GM23338 (cell line): ENCODE results near the gene ACSBG1. TPM values are rescaled to one million over a fixed set of nuclear protein-coding genes. Genes with fewer than 3 reads are reported as not detected.

Experiments used
- ATAC-seq: fragments of 200-7000 bp; cut with Tn5 transposase; 3 replicates; pipeline ENCODE4 v1.9.1; 2020
- DNase-seq: peaks from one replicate; pipeline ENCODE4 v3.0.0-alpha.2; 2015; ENCODE audit warnings: low spot score
- H2AFZ ChIP-seq: fragments of 200-600 bp; sonication (generic); 2 replicates; pipeline ENCODE4 v1.8.0; 2016; ENCODE audit warnings: antibody characterized with exemption, mild to moderate bottlenecking, moderate library complexity
- H3F3A ChIP-seq: fragments of 200-600 bp; sonication (generic); replicated peaks from 2 replicates; pipeline ENCODE4 v1.8.0; 2017; ENCODE audit warnings: antibody characterized with exemption, mixed run types, low read depth
- H3K27ac ChIP-seq: fragments of 200-600 bp; sonication (generic); 2 replicates; pipeline ENCODE4 v1.6.1; 2016; ENCODE audit warnings: low read depth
- H3K27me3 ChIP-seq: fragments of 200-600 bp; sonication (generic); 2 replicates; pipeline ENCODE4 v1.8.0; 2016; ENCODE audit warnings: mild to moderate bottlenecking, mixed run types, moderate library complexity; ENCODE audit not compliant: insufficient read depth
- H3K36me3 ChIP-seq: fragments of 200-600 bp; sonication (generic); 2 replicates; pipeline ENCODE4 v1.8.0; 2016; ENCODE audit warnings: mild to moderate bottlenecking; ENCODE audit not compliant: insufficient read depth
- H3K4me1 ChIP-seq: fragments of 200-600 bp; sonication (generic); 2 replicates; pipeline ENCODE4 v1.8.0; 2016; ENCODE audit warnings: mild to moderate bottlenecking, moderate library complexity; ENCODE audit not compliant: insufficient read depth
- H3K4me2 ChIP-seq: fragments of 200-600 bp; sonication (generic); 2 replicates; pipeline ENCODE4 v1.7.1; 2017; ENCODE audit warnings: mixed run types
- H3K4me3 ChIP-seq: fragments of 200-600 bp; sonication (generic); 2 replicates; pipeline ENCODE4 v1.6.1; 2016; ENCODE audit warnings: mixed run types
- H3K79me2 ChIP-seq: fragments of 200-600 bp; sonication (generic); replicated peaks from 2 replicates; pipeline ENCODE4 v1.8.0; 2017; ENCODE audit warnings: mild to moderate bottlenecking; ENCODE audit not compliant: insufficient read depth
- H3K9me2 ChIP-seq: fragments of 200-600 bp; sonication (generic); 2 replicates; pipeline ENCODE4 v1.8.0; 2017; ENCODE audit not compliant: insufficient read depth
- H4K20me1 ChIP-seq: fragments of 200-600 bp; sonication (generic); replicated peaks from 2 replicates; pipeline ENCODE4 v1.8.0; 2017; ENCODE audit warnings: mild to moderate bottlenecking; ENCODE audit not compliant: insufficient read depth
- H3K27ac Mint-ChIP-seq: 2 replicates; pipeline ENCODE4 v1.8.0; 2020; ENCODE audit warnings: inconsistent platforms, mild to moderate bottlenecking, moderate library complexity, mixed read lengths
- H3K27me3 Mint-ChIP-seq: 3 replicates; pipeline ENCODE4 v1.8.0; 2022; ENCODE audit warnings: low read depth, mild to moderate bottlenecking, moderate library complexity, mixed read lengths, inconsistent platforms; ENCODE audit not compliant: insufficient read depth, poor library complexity
- H3K36me3 Mint-ChIP-seq: 3 replicates; pipeline ENCODE4 v1.8.0; 2021; ENCODE audit warnings: low read depth, mild to moderate bottlenecking, inconsistent platforms, moderate library complexity, mixed read lengths
- H3K4me1 Mint-ChIP-seq: 3 replicates; pipeline ENCODE4 v1.8.0; 2020; ENCODE audit warnings: mild to moderate bottlenecking, inconsistent platforms, mixed read lengths
- H3K4me3 Mint-ChIP-seq: 3 replicates; pipeline ENCODE4 v1.8.0; 2021; ENCODE audit warnings: moderate library complexity, mild to moderate bottlenecking, inconsistent platforms, mixed read lengths
- H3K9me3 Mint-ChIP-seq: 3 replicates; pipeline ENCODE4 v1.8.0; 2020; ENCODE audit warnings: moderate library complexity, mild to moderate bottlenecking, inconsistent platforms, mixed read lengths
- CTCF ChIP-seq, 2 experiments: fragments of 200-600 bp in 1 of 2; sonication (generic) in 1 of 2; conservative IDR thresholded peaks; 2 replicates each; pipeline versions ENCODE4 v1.5.1 to v1.6.1; 2016 to 2017; ENCODE audit warnings: antibody characterized with exemption in 2 of 2, low read depth in 2 of 2, mild to moderate bottlenecking in 2 of 2, moderate library complexity in 1 of 2
- EZH2 ChIP-seq: fragments of 200-600 bp; sonication (generic); IDR thresholded peaks from one replicate; pipeline ENCODE4 v1.8.0; 2017; ENCODE audit warnings: antibody characterized with exemption, mild to moderate bottlenecking, low read depth; ENCODE audit not compliant: unreplicated experiment
- JUNB ChIP-seq: IDR thresholded peaks from one replicate; pipeline ENCODE4 v1.6.1; 2016; ENCODE audit warnings: antibody characterized with exemption; ENCODE audit not compliant: unreplicated experiment
- NANOG ChIP-seq: IDR thresholded peaks from 2 replicates; pipeline ENCODE4 v1.6.1; 2016; ENCODE audit warnings: antibody characterized with exemption, borderline replicate concordance
- POLR2AphosphoS5 ChIP-seq: IDR thresholded peaks from 2 replicates; pipeline ENCODE4 v1.6.1; 2016; ENCODE audit warnings: antibody characterized with exemption, low read depth
- REST ChIP-seq: IDR thresholded peaks from one replicate; pipeline ENCODE4 v1.6.1; 2018; ENCODE audit warnings: antibody characterized with exemption; ENCODE audit not compliant: unreplicated experiment
- STAT1 ChIP-seq: IDR thresholded peaks from one replicate; pipeline ENCODE4 v1.6.1; 2016; ENCODE audit warnings: antibody characterized with exemption; ENCODE audit not compliant: unreplicated experiment
- ZNF331 ChIP-seq: fragments of 250-450 bp; sonication (Bioruptor Pico); IDR thresholded peaks from 2 replicates; pipeline ENCODE4 v1.5.0; 2020; ENCODE audit warnings: low read depth, mild to moderate bottlenecking, moderate library complexity
- ZNF462 ChIP-seq: fragments of 250-450 bp; sonication (Bioruptor Pico); IDR thresholded peaks from 2 replicates; pipeline ENCODE4 v1.5.0; 2020; ENCODE audit warnings: mild to moderate bottlenecking, moderate library complexity
- polyA plus RNA-seq: library from polyadenylated mRNA; unstranded; fragments of >200 nt; fragmentation: Nextera tagmentation; extraction: Ambion mirVana; gene quantifications from 2 replicates; pipeline ENCODE4 v1.2.1, GENCODE V29; 2016
- total RNA-seq: library from RNA; depleted of rRNA; stranded (reverse); fragments of >200 nt; shearing (Covaris generic); gene quantifications from 2 replicates; pipeline ENCODE4 v1.2.3, GENCODE V29; 2014
- TF ChIP-seq, protein P1 (sequence below): IDR thresholded peaks from 2 replicates; pipeline ENCODE4 v1.6.1; 2016; ENCODE audit warnings: antibody characterized with exemption

The ACSBG1 gene
- total and polyA plus RNA-seq, 2 experiments from 2014 or later = 1.9 to 10.0 TPM

- Mint-ChIP-seq H3K27ac (no peak overlapping the region), H3K4me3 (no peak overlapping the region), H3K9me3 (no peaks in the 10 kb centered on the region), H3K27me3 (peaks cover 6% of the 10 kb centered on the region), H3K36me3 (no peaks in the 10 kb centered on the region), H3K4me1 (peaks cover 7% of the 10 kb centered on the region)
- Histone ChIP-seq H3K79me2 (no peaks in the 10 kb centered on the region), H2AFZ (no peak overlapping the region), H3K36me3 (no peaks in the 10 kb centered on the region), H3F3A (no peaks in the 10 kb centered on the region), H4K20me1 (no peaks in the 10 kb centered on the region), H3K4me2 (no peak overlapping the region), H3K4me1 (no peaks in the 10 kb centered on the region), H3K4me3 (no peak overlapping the region), H3K27ac (no peak overlapping the region), H3K9me2 (no peaks in the 10 kb centered on the region), H3K27me3 (no peaks in the 10 kb centered on the region)
- TF ChIP-seq JUNB (no peak), REST (no peak), STAT1 (no peak), POLR2AphosphoS5 (no peak), ZNF462 (no peak), ZNF331 (CRISPR knock-in tag) (no peak), NANOG (no peak), EZH2 (no peak), CTCF (conservative IDR thresholded peaks at IDR 0.05; ENCODE audit: low read depth in 2 of 2) (no peak)
- TF ChIP-seq, protein P1, sequence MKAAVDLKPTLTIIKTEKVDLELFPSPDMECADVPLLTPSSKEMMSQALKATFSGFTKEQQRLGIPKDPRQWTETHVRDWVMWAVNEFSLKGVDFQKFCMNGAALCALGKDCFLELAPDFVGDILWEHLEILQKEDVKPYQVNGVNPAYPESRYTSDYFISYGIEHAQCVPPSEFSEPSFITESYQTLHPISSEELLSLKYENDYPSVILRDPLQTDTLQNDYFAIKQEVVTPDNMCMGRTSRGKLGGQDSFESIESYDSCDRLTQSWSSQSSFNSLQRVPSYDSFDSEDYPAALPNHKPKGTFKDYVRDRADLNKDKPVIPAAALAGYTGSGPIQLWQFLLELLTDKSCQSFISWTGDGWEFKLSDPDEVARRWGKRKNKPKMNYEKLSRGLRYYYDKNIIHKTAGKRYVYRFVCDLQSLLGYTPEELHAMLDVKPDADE = no peak
- DNase-seq = no peak
- ATAC-seq = no peak
These were observed 28.5 kb downstream of the ACSBG1 start for GRCh38 chr15:78205856-78206255.
